HepG2 (cell line): Measurements from ENCODE around the gene IGHMBP2. TPM values are rescaled to one million over a fixed set of nuclear protein-coding genes. Genes with fewer than 3 reads are reported as not detected.

Source experiments
- ATAC-seq: fragments of 200-7000 bp; cut with Tn5 transposase; 3 replicates; pipeline ENCODE4 v1.9.1; 2020; ENCODE audit warnings: mild to moderate bottlenecking, moderate library complexity
- BruUV-seq: library from RNA; stranded (reverse); fragments of 400-500 nt; replicated peaks from 2 replicates; lab custom pipeline; 2021; lab: Mats Ljungman, UMichigan
- CTCF ChIA-PET: fragments of 300-600 bp; formaldehyde crosslinking; extraction: SDS; loops from one replicate; lab custom pipeline; 2021; ENCODE audit warnings: low total read pairs, inconsistent platforms, low intra/inter-chr PET ratio; lab: Yijun Ruan, JAX
- POLR2A ChIA-PET: fragments of 350-600 bp; sonication (Branson Sonifier 250); formaldehyde crosslinking; loops from one replicate; lab custom pipeline; 2020; ENCODE audit warnings: antibody characterized with exemption, inconsistent platforms; lab: Yijun Ruan, JAX
- DNase-seq: peaks from one replicate; pipeline ENCODE4 v3.0.0-alpha.2; 2015; ENCODE audit warnings: low spot score
- FAIRE-seq: peaks from 3 replicates; lab custom pipeline; 2011; peaks lifted over from hg19 to GRCh38; lab: Jason Lieb, UNC
- H2AFZ ChIP-seq: one replicate; pipeline ENCODE4 v1.6.1; 2011; ENCODE audit warnings: low read length, inconsistent platforms
- H3K27ac ChIP-seq: fragments of 300-600 bp; 3 replicates; pipeline ENCODE4 v1.8.0; 2011; ENCODE audit warnings: mixed run types, mild to moderate bottlenecking, mixed read lengths, low read length, inconsistent platforms; ENCODE audit not compliant: insufficient read depth; ENCODE audit errors: extremely low read length
- H3K27me3 ChIP-seq, 2 experiments: fragments of 200-600 bp in 1 of 2; 2 replicates in 1 of 2; 3 replicates in 1 of 2; pipeline versions ENCODE4 v1.6.0 to v1.8.0; 2011; ENCODE audit warnings: low read length in 2 of 2, mild to moderate bottlenecking in 2 of 2, moderate library complexity in 2 of 2, inconsistent platforms in 1 of 2; ENCODE audit not compliant: insufficient read depth in 2 of 2, control insufficient read depth in 1 of 2
- H3K36me3 ChIP-seq, 2 experiments: fragments of 200-600 bp in 1 of 2; replicated peaks in 1 of 2; 2 replicates in 1 of 2; 3 replicates in 1 of 2; pipeline versions ENCODE4 v1.5.1 to v1.8.0; 2011; ENCODE audit warnings: low read length in 2 of 2, inconsistent platforms in 1 of 2; ENCODE audit not compliant: insufficient read depth in 2 of 2, control insufficient read depth in 1 of 2
- H3K4me1 ChIP-seq: 2 replicates; pipeline ENCODE4 v1.5.1; 2012; ENCODE audit warnings: low read length, inconsistent platforms; ENCODE audit not compliant: insufficient read depth
- H3K4me2 ChIP-seq: 2 replicates; pipeline ENCODE4 v1.6.0; 2011; ENCODE audit warnings: low read depth, low read length, inconsistent platforms
- H3K4me3 ChIP-seq, 3 experiments: fragments of 200-600 bp in 1 of 3; sonication (generic), shearing (Covaris generic) in 1 of 3; replicated peaks in 1 of 3; 2 replicates each; pipeline ENCODE4 v1.5.1; 2011 to 2016; ENCODE audit warnings: low read length in 3 of 3, inconsistent platforms in 2 of 3, low read depth in 2 of 3, mild to moderate bottlenecking in 2 of 3, control low read depth in 1 of 3, mixed read lengths in 1 of 3; ENCODE audit not compliant: insufficient read depth in 1 of 3
- H3K79me2 ChIP-seq: one replicate; pipeline ENCODE4 v1.6.1; 2011; ENCODE audit warnings: low read length, inconsistent platforms; ENCODE audit not compliant: insufficient read depth
- H3K9ac ChIP-seq: 2 replicates; pipeline ENCODE4 v1.6.0; 2011; ENCODE audit warnings: mild to moderate bottlenecking, low read depth, low read length, inconsistent platforms; ENCODE audit not compliant: insufficient read depth
- H3K9me3 ChIP-seq: 2 replicates; pipeline ENCODE4 v1.5.1; 2012; ENCODE audit warnings: mild to moderate bottlenecking, low read length
- H4K20me1 ChIP-seq: 2 replicates; pipeline ENCODE4 v1.6.0; 2011; ENCODE audit warnings: inconsistent platforms, mild to moderate bottlenecking, low read length, moderate library complexity; ENCODE audit not compliant: insufficient read depth
- ATM ChIP-seq: fragments of 450-650 bp; IDR thresholded peaks from 2 replicates; pipeline ENCODE4 v1.7.1; 2017; ENCODE audit warnings: mild to moderate bottlenecking, borderline replicate concordance
- KDM2A ChIP-seq: sonication (generic); formaldehyde crosslinking; IDR thresholded peaks from 2 replicates; pipeline ENCODE4 v1.4.0; 2020; ENCODE audit warnings: low read depth, missing genetic modification reagents, borderline replicate concordance
- RARG ChIP-seq: sonication (generic); formaldehyde crosslinking; IDR thresholded peaks from 2 replicates; pipeline ENCODE4 v1.4.0; 2020; ENCODE audit warnings: low read depth, mild to moderate bottlenecking, missing genetic modification reagents
- TCF7 ChIP-seq: sonication (generic); IDR thresholded peaks from 2 replicates; pipeline ENCODE4 v1.6.1; 2016; ENCODE audit warnings: antibody characterized with exemption, low read depth
- ZNF335 ChIP-seq: sonication (generic); formaldehyde crosslinking; IDR thresholded peaks from 2 replicates; pipeline ENCODE4 v1.4.0; 2020; ENCODE audit warnings: missing genetic modification reagents
- ZNF678 ChIP-seq: sonication (generic); formaldehyde crosslinking; IDR thresholded peaks from 2 replicates; pipeline ENCODE4 v1.4.0; 2020; ENCODE audit warnings: mild to moderate bottlenecking, missing genetic modification reagents
- ZNF737 ChIP-seq: sonication (generic); formaldehyde crosslinking; IDR thresholded peaks from 2 replicates; pipeline ENCODE4 v1.5.0; 2020; ENCODE audit warnings: missing genetic modification reagents, mild to moderate bottlenecking, borderline replicate concordance
- ZNF777 ChIP-seq: sonication (generic); formaldehyde crosslinking; IDR thresholded peaks from 2 replicates; pipeline ENCODE4 v1.4.0; 2020; ENCODE audit warnings: missing genetic modification reagents
- ZNF83 ChIP-seq: sonication (generic); formaldehyde crosslinking; IDR thresholded peaks from 2 replicates; pipeline ENCODE4 v1.4.0; 2020; ENCODE audit warnings: missing genetic modification reagents, mild to moderate bottlenecking, borderline replicate concordance
- WGBS: methylation state at CpG from one replicate; pipeline ENCODE4 v1.1.6; 2017; ENCODE audit warnings: low lambda C conversion rate; 5-methylcytosine and 5-hydroxymethylcytosine counted together
- in situ Hi-C: cut with HindIII; loops from 2 replicates; pipeline ENCODE4 v1.10.0; 2017; ENCODE audit warnings: low pct_unique_long_range_greater_than_20kb; ENCODE audit not compliant: extremely low pct_ligation_motif_present
- intact Hi-C: fragments of 100-400 bp; cut with micrococcal nuclease; formaldehyde crosslinking; loops from one replicate; pipeline ENCODE4 v1.10.0; 2022; ENCODE audit not compliant: unreplicated experiment
- polyA plus RNA-seq, 8 experiments: library from polyadenylated mRNA; depleted of rRNA in 3 of 8; stranded (reverse) in 7 of 8; unstranded in 1 of 8; fragments of >200 nt; fragmentation: Illumina TruSeq in 4 of 8; extraction: Trizol in 4 of 8; gene quantifications; 2 replicates each; pipeline versions ENCODE4 v1.2.1 to v1.2.3, GENCODE V29; 2011 to 2016; ENCODE audit warnings: low read depth in 4 of 8, missing spikeins in 1 of 8, mixed read lengths in 1 of 8; ENCODE audit not compliant: insufficient read depth in 1 of 8
- total RNA-seq, 5 experiments: library from RNA; depleted of rRNA; stranded (reverse); fragments of >200 nt; fragmentation: Illumina TruSeq; extraction: Trizol; gene quantifications; 2 replicates each; pipeline ENCODE4 v1.2.3, GENCODE V29; 2016; ENCODE audit warnings: low read depth in 1 of 5
- TF ChIP-seq, protein P1 (sequence below): sonication (generic); formaldehyde crosslinking; IDR thresholded peaks from 2 replicates; pipeline ENCODE4 v1.8.0; 2022; ENCODE audit warnings: low read depth, missing genetic modification reagents
- TF ChIP-seq, protein P2 (sequence below): sonication (generic); formaldehyde crosslinking; IDR thresholded peaks from 2 replicates; pipeline ENCODE4 v1.4.0; 2020; ENCODE audit warnings: missing genetic modification reagents, borderline replicate concordance
- TF ChIP-seq, protein P3 (sequence below): sonication (generic); formaldehyde crosslinking; IDR thresholded peaks from 2 replicates; pipeline ENCODE4 v1.4.0; 2020; ENCODE audit warnings: missing genetic modification reagents, mild to moderate bottlenecking, borderline replicate concordance

Gene IGHMBP2
- total and polyA plus RNA-seq, 2 of the 13 experiments (the other 11 are each of a cell fraction or from before 2014, with no cell fraction given): 8.9 to 9.9 TPM

DNA sequence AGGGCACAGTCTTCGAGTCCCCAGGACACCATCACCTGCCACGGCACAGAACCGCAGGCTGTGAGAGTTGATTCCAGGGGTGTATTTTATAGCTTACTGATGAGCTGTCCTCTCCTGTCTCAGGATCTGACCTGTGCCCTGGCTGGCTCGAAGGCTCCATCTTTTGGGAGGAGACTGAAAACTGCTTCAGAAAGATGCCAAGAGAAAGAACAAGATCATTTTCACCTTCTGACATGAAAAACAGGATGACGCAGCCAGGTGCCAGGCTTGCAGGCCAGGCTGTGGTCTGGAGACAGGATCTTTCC lies 74.9 kb downstream of the IGHMBP2 start:
- TF ChIP-seq KDM2A (CRISPR knock-in tag) (no peak), ATM (no peak), ZNF678 (no peak), ZNF777 (CRISPR knock-in tag) (no peak), ZNF83 (no peak), ZNF737 (CRISPR knock-in tag) (no peak), RARG (no peak), ZNF335 (no peak), TCF7 (no peak)
- TF ChIP-seq, protein P1, sequence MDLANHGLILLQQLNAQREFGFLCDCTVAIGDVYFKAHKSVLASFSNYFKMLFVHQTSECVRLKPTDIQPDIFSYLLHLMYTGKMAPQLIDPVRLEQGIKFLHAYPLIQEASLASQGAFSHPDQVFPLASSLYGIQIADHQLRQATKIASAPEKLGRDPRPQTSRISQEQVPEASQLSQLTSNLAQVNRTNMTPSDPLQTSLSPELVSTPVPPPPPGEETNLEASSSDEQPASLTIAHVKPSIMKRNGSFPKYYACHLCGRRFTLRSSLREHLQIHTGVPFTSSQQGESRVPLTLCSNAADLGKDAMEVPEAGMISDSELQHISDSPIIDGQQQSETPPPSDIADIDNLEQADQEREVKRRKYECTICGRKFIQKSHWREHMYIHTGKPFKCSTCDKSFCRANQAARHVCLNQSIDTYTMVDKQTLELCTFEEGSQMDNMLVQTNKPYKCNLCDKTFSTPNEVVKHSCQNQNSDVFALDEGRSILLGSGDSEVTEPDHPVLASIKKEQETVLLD (CRISPR knock-in tag): no peak
- TF ChIP-seq, protein P2, sequence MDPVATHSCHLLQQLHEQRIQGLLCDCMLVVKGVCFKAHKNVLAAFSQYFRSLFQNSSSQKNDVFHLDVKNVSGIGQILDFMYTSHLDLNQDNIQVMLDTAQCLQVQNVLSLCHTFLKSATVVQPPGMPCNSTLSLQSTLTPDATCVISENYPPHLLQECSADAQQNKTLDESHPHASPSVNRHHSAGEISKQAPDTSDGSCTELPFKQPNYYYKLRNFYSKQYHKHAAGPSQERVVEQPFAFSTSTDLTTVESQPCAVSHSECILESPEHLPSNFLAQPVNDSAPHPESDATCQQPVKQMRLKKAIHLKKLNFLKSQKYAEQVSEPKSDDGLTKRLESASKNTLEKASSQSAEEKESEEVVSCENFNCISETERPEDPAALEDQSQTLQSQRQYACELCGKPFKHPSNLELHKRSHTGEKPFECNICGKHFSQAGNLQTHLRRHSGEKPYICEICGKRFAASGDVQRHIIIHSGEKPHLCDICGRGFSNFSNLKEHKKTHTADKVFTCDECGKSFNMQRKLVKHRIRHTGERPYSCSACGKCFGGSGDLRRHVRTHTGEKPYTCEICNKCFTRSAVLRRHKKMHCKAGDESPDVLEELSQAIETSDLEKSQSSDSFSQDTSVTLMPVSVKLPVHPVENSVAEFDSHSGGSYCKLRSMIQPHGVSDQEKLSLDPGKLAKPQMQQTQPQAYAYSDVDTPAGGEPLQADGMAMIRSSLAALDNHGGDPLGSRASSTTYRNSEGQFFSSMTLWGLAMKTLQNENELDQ: no peak
- TF ChIP-seq, protein P3, sequence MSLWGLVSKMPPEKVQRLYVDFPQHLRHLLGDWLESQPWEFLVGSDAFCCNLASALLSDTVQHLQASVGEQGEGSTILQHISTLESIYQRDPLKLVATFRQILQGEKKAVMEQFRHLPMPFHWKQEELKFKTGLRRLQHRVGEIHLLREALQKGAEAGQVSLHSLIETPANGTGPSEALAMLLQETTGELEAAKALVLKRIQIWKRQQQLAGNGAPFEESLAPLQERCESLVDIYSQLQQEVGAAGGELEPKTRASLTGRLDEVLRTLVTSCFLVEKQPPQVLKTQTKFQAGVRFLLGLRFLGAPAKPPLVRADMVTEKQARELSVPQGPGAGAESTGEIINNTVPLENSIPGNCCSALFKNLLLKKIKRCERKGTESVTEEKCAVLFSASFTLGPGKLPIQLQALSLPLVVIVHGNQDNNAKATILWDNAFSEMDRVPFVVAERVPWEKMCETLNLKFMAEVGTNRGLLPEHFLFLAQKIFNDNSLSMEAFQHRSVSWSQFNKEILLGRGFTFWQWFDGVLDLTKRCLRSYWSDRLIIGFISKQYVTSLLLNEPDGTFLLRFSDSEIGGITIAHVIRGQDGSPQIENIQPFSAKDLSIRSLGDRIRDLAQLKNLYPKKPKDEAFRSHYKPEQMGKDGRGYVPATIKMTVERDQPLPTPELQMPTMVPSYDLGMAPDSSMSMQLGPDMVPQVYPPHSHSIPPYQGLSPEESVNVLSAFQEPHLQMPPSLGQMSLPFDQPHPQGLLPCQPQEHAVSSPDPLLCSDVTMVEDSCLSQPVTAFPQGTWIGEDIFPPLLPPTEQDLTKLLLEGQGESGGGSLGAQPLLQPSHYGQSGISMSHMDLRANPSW (CRISPR knock-in tag): no peak
- TF ChIP-seq, all 625 proteins: peak for 0
- H3K36me3 ChIP-seq: no peaks in the 10 kb centered on the region
- H3K27me3 ChIP-seq: peaks cover 6 to 26% of the 10 kb centered on the region in 2 experiments; a peak in 2 of 5 replicates
- H3K27ac ChIP-seq: no peak overlapping the region
- H3K4me2 ChIP-seq: no peak overlapping the region
- FAIRE-seq (no peak), DNase-seq (no peak), ATAC-seq (no peak)
- no peaks in the 10 kb centered on the region for H3K79me2 ChIP-seq
- H3K9me3 ChIP-seq: no peaks in the 10 kb centered on the region
- 38% methylated on average over 5 of the region's 5 CpGs for WGBS
- H3K4me3 ChIP-seq: no peak overlapping the region
- no peak overlapping the region for H2AFZ ChIP-seq
- no peaks in the 10 kb centered on the region for H4K20me1 ChIP-seq
- ChIA-PET POLR2A (no interaction called here), CTCF (no interaction called here)
- no TSS peak for BruUV-seq
- intact Hi-C loops: no loop called here
- H3K4me1 ChIP-seq: no peaks in the 10 kb centered on the region
- in situ Hi-C loops: no loop called here
- H3K9ac ChIP-seq: no peak overlapping the region
